Stimulated activated CD8-positive, alpha-beta memory T cell treated with anti-CD3 and anti-CD28 coated beads, Interleukin-12 subunit alpha, Interleukin-12 subunit beta, amount 100 ng/mL, for 4 hours (primary cell): ENCODE results near the gene CCDC15.

Experiments used
- DNase-seq: peaks from one replicate; pipeline ENCODE4 v3.0.0-alpha.2; 2020; ENCODE audit warnings: low read depth

The CCDC15 gene

GRCh38 chr11:125068368-125068767 is 114.4 kb downstream of the CCDC15 start:
- no peak for DNase-seq

GRCh38 chr11:125069008-125069407 is 115.0 kb downstream of the CCDC15 start:
- no peak for DNase-seq

- no peak for DNase-seq
Observed at GRCh38 chr11:125069796-125070195, 115.8 kb downstream of the CCDC15 start.

- DNase-seq: no peak
Observed at GRCh38 chr11:125070699-125071254, 116.8 kb downstream of the CCDC15 start.

- DNase-seq: no peak
Observed at GRCh38 chr11:125071435-125071834, 117.4 kb downstream of the CCDC15 start.

- DNase-seq: no peak
Observed at GRCh38 chr11:125071846-125072217, 117.8 kb downstream of the CCDC15 start.

- no peak for DNase-seq
Observed at GRCh38 chr11:125072218-125072960, 118.4 kb downstream of the CCDC15 start.

- no peak for DNase-seq
Observed at GRCh38 chr11:125072961-125073590, 119.1 kb downstream of the CCDC15 start.

- DNase-seq: no peak
Observed at GRCh38 chr11:125073616-125074483, 119.8 kb downstream of the CCDC15 start.

GRCh38 chr11:125074511-125075241 is 120.7 kb downstream of the CCDC15 start:
- no peak for DNase-seq

- DNase-seq: no peak
Observed at GRCh38 chr11:125075242-125075625, 121.2 kb downstream of the CCDC15 start.

GRCh38 chr11:125075900-125076317 is 121.9 kb downstream of the CCDC15 start:
- no peak for DNase-seq

GRCh38 chr11:125076378-125076945 is 122.5 kb downstream of the CCDC15 start:
- no peak for DNase-seq

- DNase-seq: no peak
Observed at GRCh38 chr11:125078016-125078415, 124.0 kb downstream of the CCDC15 start.

- no peak for DNase-seq
Observed at GRCh38 chr11:125078516-125079140, 124.6 kb downstream of the CCDC15 start.

- DNase-seq: no peak
Observed at GRCh38 chr11:125079151-125079877, 125.3 kb downstream of the CCDC15 start.

- no peak for DNase-seq
Observed at GRCh38 chr11:125079878-125080530, 126.0 kb downstream of the CCDC15 start.

- DNase-seq: no peak
Observed at GRCh38 chr11:125080531-125080911, 126.5 kb downstream of the CCDC15 start.

- no peak for DNase-seq
Observed at GRCh38 chr11:125081098-125081798, 127.2 kb downstream of the CCDC15 start.
